ENCODE data around the gene MYRIP.
"Not testable (repeated sequence)": the region's sequence is repeated elsewhere in the genome, so short reads cannot be mapped to it uniquely, and the experiment has no call there.

Gene MYRIP

DNA sequence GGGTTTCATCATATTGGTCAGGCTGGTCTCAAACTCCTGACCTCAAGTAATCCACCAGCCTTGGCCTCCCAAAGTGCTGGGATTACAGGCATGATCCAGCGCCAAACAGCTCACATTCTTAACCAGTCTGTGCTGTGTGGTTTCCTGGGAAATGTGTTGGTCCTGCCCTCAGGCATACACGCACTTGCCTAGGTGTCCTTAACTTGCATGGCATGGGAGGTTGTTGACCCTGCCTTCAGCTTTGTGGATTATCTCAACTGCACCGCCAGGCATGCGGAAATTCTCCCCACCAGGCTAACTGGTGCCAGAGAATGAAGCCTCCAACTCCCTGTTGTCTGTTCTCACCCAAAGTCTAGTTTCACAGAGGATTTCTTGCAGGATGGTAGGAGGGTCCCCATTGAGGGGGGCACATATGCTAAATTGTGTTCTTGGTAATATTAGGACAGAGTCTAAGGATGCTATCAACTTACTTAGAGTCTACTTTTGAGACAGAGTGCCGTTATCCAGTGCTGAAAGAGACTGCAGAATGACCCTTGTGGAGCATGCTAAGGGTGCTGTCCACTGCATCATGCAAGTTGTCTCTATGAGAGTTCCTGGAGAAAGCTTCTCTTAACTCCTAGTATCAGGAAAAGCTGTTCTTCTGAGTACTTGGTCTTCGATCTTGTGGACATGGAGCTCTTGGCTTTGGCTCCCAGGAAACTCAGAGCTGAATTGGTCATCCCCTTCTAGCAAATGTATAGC is 438.5 kb downstream of the MYRIP start:
- no peak for DNase-seq

DNA sequence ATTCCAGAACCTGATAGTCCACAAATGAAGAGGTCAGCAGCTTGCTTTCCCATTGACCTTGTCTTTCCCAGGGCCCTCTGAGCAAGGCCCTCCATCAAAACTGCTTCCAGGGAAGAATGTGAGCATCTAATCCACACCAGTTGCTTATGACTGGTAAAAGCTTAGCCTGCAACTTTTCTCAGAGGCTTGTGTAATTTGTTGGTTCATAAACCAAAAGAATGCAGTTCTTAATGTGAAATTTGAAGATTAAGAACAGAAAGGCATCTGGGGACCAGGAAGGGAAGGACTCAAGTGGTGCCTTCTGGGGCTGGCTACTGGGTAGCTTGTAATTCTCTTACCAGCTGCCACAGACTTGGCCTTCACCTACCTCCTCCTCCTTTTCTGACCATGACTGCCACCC is 439.2 kb downstream of the MYRIP start:
- DNase-seq = no peak

- no peak for DNase-seq
Observed at GRCh38 chr3:40249168-40249567, 439.8 kb downstream of the MYRIP start.

GRCh38 chr3:40254491-40254890 is 445.1 kb downstream of the MYRIP start:
- DNase-seq = no peak

DNA sequence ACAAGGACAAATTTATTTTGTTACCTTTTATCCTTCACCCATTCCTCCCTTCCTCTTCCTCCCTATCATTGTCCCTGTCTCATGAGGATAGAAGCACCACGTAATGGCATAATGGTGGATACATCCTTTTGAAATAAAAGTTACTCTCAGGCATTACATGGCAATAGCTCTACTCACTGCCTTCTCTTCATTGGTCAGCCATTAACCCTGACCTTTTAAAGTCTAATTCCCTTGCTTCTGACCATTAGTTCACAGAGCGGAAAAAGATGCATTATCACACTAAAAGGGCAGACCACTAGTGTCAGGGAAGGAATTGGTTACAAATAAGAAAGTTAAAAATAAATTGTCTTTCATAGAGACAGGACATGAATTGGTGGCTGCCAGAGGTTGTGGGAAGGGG is 445.5 kb downstream of the MYRIP start:
- DNase-seq = no peak

GRCh38 chr3:40255532-40255931 is 446.1 kb downstream of the MYRIP start:
- no peak for DNase-seq

- no peak for DNase-seq
Observed at GRCh38 chr3:40258064-40258463, 448.7 kb downstream of the MYRIP start.

DNA sequence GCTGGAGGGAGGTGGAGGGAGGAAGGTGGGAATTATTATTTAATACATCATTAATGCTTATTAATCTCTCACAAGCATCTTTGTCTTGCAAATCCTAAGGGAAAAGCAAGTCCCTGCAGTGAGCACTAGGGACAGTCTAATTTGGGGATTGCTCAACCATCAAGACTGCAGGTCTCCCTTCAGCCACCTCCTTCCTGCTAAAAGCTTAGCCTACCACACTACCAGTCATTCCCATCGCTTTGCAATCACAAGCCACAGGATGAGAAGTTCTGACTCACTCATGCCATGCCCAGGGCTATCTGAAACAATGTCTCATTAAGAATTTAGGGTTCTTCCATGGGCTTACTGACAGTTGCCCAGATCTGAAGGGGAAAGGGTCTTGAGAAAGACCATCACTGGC is 449.1 kb downstream of the MYRIP start:
- no peak for DNase-seq

GRCh38 chr3:40262331-40262730 is 452.9 kb downstream of the MYRIP start:
- no peak for DNase-seq

DNA sequence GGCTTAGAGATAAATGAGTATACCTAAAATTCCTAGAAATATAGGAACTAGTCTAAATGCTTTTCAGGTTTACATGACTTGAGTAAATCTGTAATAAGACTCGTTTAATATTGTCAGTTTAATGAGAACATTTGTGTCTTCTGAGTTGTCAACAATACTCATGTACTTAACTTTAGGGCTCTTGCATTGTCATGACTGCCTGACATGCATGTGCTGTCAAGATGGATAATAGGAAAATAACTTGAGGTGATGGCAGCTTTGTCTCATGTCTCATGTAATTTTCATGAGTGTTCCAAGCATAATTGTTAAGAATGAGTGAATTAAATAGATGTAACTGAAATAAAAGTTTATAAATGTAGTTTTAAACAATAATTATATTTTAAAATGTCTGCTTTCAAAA is 455.0 kb downstream of the MYRIP start:
- DNase-seq = no peak

GRCh38 chr3:40265181-40265580 is 455.8 kb downstream of the MYRIP start:
- no peak for DNase-seq

DNA sequence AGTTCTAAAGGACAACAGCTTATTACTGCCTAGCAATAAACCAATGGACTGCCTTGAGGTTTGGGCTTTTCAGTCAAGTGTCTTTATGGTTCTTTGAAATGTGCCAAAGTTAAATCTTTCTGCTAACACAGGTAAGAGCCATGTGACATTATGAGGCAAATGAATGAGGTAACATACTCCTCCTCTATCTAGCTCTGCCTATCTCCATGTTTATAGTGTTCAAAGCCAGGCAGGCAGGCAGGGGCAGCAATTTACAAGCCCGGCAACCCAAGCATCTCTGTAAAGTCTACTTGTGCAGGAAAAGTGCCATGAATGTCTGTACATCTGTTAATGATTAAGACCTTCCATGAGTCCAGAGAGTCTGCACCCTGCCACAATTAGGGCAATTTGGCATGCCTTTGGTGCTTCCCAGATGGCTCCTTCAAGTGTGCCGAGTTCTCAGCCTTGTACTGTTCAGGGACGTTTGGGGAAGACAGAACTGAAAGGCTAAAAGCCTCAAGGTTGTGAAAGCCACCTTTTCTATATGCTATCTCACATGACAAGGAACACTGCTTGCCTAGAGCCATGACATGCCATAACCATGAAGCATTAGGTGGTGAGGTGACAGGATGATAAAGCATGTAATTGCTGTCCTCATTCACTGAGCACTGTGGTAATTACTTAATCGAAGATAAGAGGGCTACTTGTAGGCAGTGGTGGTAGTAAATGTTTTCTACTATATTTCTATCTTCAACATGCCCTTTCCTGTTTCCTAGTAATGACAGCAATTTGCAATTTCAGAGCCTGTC is 458.7 kb downstream of the MYRIP start:
- DNase-seq = no peak

DNA sequence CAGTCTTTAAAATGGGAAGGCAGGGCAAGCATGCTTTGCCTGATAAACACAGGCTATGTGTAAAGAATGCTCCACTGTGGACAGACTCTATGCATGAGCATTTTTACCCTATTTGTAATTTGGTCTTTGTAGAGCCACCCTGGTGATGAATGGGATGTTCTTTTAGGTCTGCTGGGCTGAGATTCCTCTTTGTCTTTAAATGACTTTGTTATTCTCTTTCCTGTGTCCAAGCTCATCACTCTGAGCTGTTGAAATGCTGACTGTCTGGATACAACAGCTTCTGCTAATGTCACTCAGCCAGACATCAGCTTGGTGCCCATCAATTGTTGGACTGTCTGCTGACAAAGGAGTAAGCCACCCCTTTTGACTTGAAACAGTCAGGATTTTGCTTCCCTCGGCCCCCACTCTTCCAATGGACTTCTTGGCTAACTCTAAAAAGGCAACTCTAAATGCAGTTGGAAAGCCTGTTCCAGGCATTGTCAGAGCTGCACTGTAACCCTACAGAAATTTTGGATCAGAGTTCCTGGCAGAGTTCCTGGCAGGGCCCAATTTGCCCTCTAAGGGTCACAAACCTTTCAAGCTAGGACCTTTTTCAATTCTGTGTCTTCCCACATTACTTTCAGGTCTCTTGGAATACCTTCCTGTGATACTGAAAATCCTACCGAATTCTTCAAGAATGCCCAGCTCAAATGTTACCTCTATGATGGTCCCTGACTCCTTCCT is 459.6 kb downstream of the MYRIP start:
- DNase-seq = no peak

- no peak for DNase-seq
Observed at GRCh38 chr3:40278791-40279190, 469.4 kb downstream of the MYRIP start.

GRCh38 chr3:40281995-40282394 is 472.6 kb downstream of the MYRIP start:
- DNase-seq = no peak

DNA sequence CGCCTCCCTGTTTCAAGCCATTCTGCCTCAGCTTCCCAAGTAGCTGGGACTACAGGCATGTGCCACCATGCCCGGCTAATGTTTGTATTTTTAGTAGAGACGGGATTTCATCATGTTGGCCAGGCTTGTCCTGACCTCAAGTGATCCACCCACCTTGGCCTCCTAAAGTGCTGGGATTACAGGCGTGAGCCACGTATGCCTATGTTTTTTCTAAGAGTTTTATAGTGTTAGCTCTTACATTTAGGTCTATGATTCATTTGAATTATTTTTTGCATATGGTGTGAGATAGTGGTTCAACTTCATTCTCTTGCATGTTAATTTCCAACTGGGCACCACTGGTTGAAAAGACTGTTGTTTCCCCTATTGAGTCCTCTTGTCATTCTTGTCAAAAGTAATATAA is 473.6 kb downstream of the MYRIP start:
- not testable (repeated sequence) for DNase-seq

DNA sequence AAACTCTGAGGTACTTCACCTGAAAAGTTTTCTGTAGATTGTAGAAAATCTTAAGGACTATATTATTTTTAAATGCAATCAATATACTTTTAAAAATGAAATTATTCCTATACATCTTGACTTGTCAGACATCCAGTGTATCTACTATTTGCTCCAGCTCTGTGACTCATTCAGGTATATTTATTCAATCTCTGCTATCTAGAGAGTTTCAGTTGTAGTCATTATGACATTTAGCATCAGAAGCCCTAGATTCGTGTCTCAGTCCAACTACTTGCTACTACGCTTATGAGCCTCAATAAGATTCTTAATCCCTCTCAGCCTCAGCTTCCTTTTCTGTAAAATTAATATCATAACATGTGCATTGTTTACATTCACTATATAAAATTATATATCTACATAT is 477.8 kb downstream of the MYRIP start:
- no peak for DNase-seq

GRCh38 chr3:40290396-40290795 is 481.0 kb downstream of the MYRIP start:
- no peak for DNase-seq

DNA sequence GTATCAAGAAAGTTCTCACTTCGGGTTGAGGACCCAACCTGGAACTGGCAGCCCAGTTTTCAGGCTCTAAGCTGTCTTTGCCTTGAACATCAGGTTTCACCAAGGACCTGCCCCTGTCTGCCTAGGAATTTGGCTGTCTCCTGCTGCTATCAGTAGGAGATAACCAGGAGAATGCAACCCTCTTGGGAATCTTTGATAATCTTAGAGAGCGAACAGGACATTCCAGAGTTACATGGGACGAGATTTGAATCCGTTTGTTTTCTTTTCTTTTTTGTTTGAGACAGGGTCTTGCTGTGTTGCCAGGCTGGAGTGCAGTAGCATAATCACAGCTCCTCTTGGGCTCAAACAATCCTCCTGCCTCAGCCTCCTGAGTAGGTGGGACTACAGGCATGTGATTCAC is 482.1 kb downstream of the MYRIP start:
- no peak for DNase-seq

- DNase-seq = no peak
Observed at GRCh38 chr3:40292637-40293349, 483.4 kb downstream of the MYRIP start.

- no peak for DNase-seq
Observed at GRCh38 chr3:40294434-40294833, 485.0 kb downstream of the MYRIP start.

GRCh38 chr3:40298075-40298474 is 488.7 kb downstream of the MYRIP start:
- no peak for DNase-seq

GRCh38 chr3:40299130-40299720 is 489.8 kb downstream of the MYRIP start:
- DNase-seq = no peak

Data from NCI-H1436 treated with DMSO at 0.1 percent for 48 hours (cell line).